NCI-H2196 (cell line): Measurements from ENCODE around the gene CACNA2D4.

Experiments
- DNase-seq: peaks from one replicate; lab custom pipeline; 2025; ENCODE audit not compliant: unreplicated experiment; lab: John Stamatoyannopoulos, UW

The CACNA2D4 gene

GRCh38 chr12:1890810-1891209, 27.6 kb downstream of the CACNA2D4 start:
- no peak for DNase-seq

- DNase-seq = no peak
These were observed 28.2 kb downstream of the CACNA2D4 start for GRCh38 chr12:1890119-1890703.

DNA sequence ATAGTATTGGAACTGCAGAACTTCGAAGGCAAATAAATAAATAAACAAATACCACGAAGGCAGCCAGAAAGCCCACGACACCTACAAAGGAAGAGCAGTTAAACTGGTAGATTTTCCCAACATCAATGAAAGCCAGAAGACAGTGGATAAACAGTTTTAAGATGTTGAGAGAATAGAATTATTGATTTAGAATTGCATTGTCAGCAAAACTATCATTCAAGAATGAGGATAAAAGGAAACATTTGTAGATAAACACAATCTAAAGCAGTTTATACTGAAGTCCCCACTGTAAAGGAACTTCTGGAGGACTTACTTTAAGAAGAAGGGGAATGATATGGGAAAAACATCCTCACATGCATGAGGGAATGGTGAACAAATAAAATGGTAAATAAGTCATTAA, 29.5 kb downstream of the CACNA2D4 start:
- no peak for DNase-seq

- no peak for DNase-seq
These were observed 31.9 kb downstream of the CACNA2D4 start for GRCh38 chr12:1886396-1887008.

DNA sequence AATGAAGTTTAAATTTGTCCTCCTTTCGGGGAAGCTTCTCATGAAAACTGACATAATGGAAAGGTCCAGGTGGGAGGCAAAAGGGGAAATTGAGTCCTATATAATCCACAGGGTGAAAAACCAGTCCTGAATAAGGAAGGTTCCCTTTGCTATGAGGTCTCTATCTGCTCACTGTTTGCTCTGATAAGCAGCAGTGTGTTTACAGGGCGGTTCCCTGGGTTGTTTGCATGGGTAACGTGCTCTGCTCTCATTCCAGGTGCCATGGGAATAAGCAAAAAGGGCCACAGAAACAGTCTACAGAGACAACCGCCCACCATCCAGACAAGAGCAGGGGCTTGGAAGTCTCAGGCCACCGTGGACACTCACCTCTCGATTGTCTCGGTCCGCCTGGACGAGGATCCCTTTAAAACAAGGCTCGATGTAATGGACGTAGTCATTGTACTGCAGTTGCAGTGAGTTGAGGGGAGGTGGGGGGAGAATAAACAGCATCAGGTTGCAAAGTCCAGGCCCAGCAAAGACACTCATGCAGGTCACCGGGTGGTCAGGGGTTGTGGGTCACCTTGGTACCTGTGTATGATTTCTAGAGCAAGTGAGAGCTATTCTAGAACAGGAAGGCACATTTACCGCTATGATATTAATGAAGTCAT, 32.7 kb downstream of the CACNA2D4 start:
- DNase-seq = no peak

DNA sequence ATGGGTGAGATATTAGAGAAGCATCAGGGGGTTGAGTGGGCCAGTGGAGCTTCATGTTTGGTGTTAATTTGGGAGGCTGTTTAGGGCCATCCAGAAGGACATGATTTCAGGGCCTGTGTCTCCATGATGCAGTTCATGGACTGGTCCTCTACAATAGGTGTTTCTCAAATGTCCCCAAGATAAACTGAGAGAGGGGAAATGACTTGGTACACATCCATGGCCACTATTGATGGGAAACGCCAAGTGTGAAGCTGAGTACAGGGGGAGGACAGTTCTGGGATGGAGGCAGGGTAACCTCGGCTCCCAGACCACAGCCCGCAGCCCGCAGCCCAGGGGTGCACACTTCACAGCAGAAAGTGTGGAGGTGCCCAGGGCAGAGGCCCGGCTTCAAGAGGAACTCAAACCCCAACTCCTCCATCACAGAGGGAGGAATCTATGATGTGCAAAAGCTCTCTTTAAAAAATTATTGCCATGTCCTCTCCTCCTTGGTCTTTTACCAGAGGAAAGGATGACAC, 33.3 kb downstream of the CACNA2D4 start:
- DNase-seq = no peak

- DNase-seq = no peak
These were observed 33.8 kb downstream of the CACNA2D4 start for GRCh38 chr12:1884651-1885050.

GRCh38 chr12:1883513-1883912, 34.9 kb downstream of the CACNA2D4 start:
- DNase-seq = no peak

- DNase-seq = no peak
These were observed 35.5 kb downstream of the CACNA2D4 start for GRCh38 chr12:1882850-1883470.

GRCh38 chr12:1882405-1882804, 36.0 kb downstream of the CACNA2D4 start:
- DNase-seq = no peak

DNA sequence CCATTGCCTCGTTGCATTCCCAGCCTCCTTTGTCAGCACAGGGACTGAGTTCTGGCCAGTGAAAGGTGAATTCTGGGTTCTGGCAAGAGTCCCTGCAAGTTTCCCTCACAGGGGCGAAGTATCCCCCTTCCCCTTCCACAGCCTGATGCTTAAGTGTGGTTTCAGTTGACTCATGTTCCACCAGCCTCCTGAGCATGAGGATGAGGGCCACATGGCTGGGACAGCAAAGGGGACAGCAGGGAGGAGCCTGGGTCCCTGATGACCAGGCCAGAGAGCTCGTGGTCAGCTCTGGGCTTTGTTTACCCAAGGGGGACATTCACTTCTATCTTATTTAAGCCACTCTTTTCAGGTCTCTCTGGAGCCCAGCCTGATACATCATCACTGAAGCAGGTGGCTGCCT, 36.5 kb downstream of the CACNA2D4 start:
- DNase-seq = no peak

DNA sequence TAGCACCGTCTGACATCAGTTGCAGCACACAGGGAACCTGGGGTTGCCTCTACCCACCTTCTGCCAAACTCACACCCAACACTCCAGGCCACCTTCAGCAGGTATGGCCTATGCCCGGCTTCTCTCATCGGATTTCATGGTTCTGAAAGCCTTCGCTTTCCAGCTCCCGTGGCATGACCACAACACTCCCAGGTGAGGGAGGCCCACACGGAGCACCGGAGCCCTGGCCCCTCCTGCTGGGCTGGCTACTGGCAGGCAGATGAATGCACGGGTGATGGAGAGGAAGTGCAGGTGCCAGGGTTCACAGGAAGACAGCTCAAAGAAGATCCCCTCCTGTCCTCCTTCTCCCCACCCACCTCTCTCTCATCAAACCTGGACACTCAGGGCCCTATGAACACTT, 37.2 kb downstream of the CACNA2D4 start:
- no peak for DNase-seq

- no peak for DNase-seq
These were observed 37.6 kb downstream of the CACNA2D4 start for GRCh38 chr12:1880876-1881275.

DNA sequence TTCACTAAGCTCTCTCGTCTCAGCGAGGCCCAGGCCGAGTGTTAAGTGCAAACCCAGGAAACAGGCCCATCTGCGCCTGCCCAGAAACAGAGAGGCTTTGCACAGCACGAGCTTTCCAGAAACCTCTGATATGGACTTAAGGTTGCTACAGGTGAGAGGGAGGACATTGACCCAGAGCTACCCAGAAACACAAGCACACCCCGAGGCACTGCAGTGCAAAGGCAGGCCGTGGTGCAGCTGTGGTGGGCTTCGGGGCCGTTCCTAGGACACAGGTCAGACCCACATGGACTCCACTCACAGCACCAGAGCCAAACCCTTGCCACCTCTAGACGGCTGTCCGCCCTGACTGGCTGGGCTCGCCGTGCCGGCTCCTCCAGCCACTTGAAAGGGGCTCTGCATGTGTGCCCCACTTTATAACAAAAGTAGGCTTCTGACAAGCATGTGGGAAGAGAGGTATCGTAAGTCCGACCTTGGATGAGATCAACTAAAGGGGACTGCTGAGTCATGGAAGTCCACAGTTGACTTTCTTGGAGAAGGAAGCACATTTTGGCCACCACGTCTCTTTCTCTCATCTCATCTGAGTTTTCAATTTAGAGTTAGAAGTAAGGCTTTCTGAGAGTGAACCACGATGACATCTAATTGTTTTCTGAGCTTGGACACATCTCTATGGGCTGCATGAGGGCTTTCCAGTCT, 38.2 kb downstream of the CACNA2D4 start:
- DNase-seq = no peak

GRCh38 chr12:1879633-1880032, 38.8 kb downstream of the CACNA2D4 start:
- no peak for DNase-seq

DNA sequence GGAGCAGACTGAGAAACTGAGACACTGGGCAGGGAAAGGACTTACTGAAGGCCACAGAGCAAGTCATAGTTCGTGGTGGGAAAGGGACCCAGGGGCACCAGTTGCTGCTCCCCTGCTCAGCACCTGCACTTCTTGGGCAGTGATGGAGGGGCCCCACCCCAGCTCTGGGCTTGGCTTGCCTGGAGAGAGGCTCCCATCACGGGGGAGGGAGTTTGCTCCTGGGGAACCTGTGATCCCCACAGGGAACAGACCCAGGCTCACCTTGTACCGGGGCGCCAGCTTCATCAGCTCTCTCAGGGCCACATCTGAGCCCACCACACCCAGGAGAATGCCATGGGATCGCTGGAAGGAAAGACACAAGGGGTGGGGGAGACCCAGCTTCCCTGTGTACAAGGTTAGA, 39.8 kb downstream of the CACNA2D4 start:
- DNase-seq = no peak

DNA sequence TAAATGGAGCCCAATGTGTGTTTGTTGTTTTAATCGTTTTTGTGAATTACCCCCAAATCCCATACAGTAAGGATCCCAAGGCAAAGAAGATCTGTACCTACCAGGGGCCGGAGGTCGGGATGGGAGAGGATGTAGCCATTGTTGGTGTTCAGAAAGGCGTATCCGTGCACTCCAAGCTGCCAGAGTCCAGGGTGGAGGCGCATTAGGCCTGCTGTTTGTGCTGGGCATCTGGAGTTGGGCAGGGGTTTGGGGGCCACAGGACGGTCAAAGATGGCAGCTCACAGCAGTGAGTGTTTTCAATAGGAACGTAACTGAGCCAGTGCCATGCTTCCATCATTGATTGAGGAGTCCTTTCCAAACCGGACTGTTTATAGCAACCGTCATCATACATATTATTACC, 40.2 kb downstream of the CACNA2D4 start:
- DNase-seq = no peak

- no peak for DNase-seq
These were observed 41.1 kb downstream of the CACNA2D4 start for GRCh38 chr12:1877169-1877878.

GRCh38 chr12:1876086-1876485, 42.4 kb downstream of the CACNA2D4 start:
- no peak for DNase-seq

DNA sequence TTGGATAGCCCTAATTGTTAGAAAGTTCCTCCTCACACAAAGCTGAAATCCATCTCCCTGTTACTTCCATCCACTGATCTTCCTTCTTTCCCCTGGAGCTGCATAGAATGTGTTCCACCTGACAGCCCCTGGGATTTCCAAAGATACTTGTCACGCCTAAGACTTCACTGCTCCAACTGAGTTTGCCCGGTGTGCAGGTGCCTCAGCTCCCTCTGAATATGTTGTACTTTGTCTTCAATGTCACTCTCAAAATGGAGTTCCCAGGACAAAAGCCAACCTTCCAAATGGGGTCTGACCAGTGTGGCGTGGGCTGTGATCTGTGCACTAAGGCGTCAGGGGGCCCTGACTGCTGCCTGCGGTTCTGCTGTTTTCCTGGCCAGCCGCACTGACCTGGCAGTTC, 42.8 kb downstream of the CACNA2D4 start:
- no peak for DNase-seq
